ENCODE results near the gene CTNNB1.

CTNNB1 gene

DNA sequence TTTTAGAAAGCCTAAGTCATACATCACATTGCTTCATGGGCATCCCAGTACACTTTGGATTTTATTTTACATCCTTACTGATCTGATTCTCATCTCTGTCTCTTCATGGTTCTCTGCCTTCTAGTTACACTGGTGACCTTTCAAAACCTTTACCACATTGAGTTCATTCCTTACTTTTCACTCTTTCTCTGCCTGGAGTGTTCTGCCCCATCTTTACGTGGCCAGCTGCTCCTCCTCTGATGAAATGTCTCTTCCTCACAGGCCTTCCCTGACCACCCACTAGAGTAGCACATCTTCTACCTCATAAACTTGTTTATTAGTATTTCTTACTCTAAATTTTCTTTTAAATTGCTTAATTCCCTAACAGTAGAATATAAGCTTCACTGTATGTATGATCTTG is 17.7 kb downstream of the CTNNB1 start:
- no peak for DNase-seq

DNA sequence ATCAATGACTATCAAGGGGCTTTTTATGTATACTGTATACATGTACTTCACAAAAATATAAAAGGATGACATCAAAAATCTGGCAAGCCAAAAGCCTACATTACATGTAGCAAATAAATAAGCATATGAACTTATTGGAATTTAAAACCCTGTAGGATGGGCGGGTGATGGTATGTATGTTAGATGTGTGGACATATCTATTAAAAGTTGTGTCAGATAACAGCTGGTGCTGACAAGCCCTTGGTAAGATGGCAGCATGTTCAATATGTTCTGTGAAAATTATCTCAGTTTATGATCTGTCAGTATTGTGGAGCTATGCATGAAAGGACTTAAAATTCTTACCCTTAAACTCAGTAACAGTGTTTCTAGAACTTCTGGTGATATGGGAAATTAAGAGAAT is 20.1 kb downstream of the CTNNB1 start:
- DNase-seq, result no peak

DNA sequence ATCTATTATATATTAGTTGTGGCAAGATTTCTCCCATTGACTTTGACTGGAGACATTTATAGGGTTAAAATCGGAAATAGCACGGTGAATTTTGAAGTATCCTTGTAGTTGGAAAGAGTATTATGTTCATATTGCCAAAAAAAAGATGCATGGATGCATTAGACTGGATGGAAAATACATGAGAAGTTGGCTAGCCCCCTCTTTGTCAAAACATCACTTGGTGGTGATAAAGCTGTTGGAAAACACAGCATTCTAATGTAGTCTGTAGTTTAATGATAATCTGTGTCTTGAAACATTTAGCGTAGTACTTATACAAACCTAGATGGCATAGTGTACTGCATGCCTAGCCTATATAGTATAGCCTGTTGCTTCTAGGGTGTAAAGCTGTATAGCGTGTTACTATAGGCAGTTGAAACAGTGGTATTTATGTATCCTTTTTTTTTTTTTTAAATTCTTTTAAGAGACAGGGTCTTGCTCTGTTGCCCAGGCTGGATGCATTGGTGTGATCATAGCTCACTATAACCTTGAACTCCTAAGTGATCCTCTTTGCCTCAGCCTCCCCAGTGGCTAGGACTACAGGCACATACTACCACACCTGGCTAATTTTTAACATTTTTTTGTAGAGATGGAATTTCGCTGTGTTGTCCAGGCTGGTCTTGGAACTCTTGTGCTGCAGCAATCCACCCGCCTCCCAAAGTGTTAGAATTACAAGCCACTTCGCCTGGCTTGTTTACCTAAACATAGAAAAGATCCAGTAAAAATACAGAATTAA is 21.8 kb downstream of the CTNNB1 start:
- no peak for DNase-seq

DNA sequence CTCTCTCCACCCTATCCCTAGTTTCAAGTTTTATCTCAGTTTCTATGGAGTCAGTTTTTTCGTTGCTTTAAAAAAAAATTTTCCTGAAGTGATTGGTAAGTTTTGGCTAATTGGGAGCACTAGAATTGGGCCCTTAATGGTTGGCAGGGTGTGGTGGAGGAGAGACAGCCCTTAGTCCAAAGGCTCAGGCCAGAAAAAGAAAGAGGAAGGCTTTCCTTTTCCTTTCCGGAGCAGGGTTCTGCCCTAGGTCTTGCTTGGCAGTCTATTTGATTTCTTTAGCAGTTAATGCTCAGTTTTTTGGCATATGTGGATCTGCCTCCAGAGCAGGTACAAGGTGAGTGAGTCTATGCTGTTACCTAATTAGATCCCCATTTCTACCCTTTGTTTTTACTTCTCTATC is 22.7 kb downstream of the CTNNB1 start:
- no peak for DNase-seq

DNA sequence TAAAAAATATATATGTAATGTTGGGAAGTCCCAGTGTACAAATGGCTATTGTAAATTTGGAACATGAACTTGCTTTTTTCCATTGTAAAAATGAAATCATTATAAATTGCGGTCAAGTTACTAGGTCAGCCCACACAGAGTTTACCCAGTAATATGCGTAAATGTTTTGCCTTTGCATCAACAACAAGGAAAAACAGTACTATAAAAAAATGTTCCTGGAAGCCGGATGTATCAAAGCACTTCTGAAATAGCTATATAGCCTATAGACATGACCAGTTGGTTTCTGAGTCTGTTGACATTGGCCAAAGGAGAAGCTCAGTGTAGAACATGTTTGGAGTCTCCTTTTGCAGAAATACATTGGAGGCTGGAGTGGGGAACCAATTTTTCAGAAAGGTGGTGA is 23.2 kb downstream of the CTNNB1 start:
- DNase-seq, result no peak

DNA sequence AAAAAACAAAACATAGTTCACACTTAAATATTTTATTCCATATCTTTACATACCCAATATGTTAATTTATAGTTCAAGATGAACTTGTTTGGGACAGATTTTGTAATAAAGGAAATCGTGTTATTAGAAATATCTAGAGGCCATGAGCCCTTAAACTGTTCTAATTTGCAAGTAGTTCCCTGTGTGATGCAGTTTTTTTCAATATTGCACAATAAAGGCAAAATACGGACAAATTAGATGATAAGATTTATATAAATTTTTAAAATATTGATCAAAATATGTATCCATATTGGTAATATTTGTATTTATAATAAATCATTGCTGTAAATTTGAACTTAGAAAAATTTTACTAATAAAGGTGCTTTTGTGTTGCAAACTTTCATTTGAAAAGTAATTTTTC is 23.8 kb downstream of the CTNNB1 start:
- no peak for DNase-seq

DNA sequence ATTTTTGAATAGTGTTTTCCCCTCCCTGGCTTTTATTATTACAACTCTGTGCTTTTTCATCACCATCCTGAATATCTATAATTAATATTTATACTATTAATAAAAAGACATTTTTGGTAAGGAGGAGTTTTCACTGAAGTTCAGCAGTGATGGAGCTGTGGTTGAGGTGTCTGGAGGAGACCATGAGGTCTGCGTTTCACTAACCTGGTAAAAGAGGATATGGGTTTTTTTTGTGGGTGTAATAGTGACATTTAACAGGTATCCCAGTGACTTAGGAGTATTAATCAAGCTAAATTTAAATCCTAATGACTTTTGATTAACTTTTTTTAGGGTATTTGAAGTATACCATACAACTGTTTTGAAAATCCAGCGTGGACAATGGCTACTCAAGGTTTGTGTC is 24.4 kb downstream of the CTNNB1 start:
- no peak for DNase-seq

DNA sequence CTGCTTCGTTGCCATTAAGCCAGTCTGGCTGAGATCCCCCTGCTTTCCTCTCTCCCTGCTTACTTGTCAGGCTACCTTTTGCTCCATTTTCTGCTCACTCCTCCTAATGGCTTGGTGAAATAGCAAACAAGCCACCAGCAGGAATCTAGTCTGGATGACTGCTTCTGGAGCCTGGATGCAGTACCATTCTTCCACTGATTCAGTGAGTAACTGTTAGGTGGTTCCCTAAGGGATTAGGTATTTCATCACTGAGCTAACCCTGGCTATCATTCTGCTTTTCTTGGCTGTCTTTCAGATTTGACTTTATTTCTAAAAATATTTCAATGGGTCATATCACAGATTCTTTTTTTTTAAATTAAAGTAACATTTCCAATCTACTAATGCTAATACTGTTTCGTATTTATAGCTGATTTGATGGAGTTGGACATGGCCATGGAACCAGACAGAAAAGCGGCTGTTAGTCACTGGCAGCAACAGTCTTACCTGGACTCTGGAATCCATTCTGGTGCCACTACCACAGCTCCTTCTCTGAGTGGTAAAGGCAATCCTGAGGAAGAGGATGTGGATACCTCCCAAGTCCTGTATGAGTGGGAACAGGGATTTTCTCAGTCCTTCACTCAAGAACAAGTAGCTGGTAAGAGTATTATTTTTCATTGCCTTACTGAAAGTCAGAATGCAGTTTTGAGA is 25.0 kb downstream of the CTNNB1 start:
- no peak for DNase-seq

DNA sequence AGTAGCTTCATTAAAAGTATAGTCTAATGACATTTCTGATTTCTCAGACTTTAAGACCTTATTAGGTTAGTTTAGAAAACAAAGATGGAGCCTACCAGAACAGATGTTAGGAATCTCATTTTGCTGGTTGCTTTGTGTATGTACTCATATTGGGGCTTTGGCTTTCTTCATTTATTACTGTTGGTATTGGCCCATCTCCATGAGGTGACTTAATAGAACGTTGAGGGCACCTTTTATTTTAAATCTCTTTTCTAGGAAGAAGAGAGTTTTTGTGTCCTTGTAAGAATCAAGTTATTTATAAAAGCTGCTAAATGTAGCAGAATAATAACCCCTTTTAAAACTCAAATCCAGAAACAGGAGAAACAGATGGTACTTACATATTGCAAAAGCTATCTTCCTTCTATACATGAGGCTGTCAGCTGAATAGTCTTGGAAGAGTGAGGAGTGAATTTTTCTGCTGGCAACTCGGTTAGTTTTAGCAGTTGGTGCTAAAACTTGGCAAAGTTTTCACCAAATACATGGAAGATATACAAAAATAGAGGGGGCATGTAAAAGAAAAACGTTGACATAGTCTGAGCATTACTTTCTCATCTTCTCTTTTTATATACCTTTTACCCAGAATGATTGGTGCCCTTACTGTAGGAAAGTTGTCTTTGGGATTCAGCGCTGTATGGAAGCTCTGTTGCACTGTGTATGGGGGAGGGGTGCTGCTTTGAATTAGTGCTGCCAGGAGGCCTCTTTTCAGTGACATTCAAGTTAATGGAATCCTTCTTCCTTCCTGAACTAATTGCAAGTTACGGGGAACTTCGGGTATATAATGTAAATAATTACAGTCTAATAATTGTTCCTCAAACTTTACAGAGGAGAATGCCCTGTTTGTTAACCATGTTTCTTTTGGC is 35.8 kb downstream of the CTNNB1 start:
- no peak for DNase-seq

DNA sequence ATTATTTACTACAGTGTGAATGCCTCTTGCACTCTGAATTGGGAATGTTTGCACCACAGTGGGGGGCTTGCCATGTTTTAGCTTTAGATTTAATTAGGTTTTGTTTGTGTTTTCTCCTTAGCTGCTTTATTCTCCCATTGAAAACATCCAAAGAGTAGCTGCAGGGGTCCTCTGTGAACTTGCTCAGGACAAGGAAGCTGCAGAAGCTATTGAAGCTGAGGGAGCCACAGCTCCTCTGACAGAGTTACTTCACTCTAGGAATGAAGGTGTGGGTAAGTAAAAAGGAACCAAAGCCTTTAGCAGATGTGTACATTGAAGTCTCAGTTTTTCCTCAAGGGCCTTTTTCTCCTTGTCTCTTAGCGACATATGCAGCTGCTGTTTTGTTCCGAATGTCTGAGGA is 36.9 kb downstream of the CTNNB1 start:
- no peak for DNase-seq

DNA sequence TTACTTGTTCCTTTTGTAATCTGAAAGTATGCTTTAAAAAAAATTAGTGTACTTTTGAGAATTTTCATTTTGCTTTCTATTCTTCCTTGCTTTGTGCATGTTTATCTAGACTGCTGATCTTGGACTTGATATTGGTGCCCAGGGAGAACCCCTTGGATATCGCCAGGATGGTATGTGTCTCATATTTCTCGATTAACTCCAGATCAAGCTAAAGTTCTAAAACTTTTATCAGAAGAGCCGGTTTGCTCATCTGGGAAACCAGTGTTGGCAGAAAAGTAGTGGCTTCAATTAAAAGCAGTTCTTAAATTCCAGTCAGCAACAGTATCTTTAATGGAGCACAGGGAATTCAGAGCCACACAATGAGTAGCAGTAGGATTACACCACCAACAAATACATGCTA is 38.6 kb downstream of the CTNNB1 start:
- no peak for DNase-seq

DNA sequence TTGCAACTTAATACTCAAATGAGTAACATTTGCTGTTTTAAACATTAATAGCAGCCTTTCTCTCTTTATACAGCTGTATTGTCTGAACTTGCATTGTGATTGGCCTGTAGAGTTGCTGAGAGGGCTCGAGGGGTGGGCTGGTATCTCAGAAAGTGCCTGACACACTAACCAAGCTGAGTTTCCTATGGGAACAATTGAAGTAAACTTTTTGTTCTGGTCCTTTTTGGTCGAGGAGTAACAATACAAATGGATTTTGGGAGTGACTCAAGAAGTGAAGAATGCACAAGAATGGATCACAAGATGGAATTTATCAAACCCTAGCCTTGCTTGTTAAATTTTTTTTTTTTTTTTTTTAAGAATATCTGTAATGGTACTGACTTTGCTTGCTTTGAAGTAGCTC is 40.3 kb downstream of the CTNNB1 start:
- DNase-seq, result no peak

DNA sequence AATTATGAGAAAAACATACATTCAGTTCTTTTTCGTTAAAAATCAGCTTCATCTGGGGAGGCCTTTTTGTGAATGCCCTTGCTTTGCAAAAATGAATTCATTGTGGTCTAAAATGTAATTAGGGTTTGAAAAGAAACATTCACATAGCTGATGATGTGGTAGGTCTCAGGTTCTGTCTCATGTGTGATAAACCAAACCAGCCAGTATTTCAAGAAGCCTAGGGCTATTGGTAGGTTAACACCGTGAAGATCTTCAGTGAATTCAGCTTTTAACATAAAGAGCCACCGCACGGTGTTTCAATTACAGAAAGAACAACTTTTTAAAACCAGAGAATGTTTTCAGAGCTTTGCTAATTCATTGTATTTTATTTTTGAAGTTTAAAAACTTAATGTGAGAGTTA is 41.9 kb downstream of the CTNNB1 start:
- no peak for DNase-seq

DNA sequence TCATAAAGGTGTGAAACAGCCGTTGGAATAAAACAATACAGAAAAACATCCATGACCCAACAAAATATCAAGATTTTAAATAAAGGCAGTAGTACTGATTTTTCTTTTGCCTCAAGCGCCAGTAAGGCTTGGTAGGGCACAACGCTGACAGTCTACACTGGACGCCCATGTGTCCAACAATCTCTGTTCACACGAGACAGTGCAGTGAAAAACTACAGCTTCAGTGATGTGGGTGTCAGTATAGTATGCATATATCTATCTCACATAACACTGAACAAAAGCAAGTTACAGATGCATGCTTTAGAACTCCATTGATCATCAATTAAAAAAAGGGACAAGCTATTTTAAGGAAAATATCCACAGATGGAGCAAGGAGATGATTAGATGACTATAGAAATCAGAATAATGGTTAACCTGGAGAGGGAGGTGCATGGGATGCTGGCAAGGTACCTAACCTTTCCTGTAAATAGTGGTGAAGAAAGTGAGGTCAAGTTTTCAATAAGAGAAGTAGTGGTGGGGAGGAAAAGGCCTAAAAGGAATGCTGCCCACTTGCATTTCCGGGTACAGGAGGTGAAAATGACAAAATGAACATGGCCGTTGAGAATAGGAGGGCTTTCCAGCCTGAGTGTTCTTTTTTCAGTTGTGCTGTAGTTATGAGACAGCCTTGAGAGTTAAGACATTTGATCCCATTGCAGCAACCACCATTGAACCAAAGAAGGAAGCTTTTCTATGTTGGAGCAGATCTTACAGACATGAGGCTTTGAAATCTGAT is 42.7 kb downstream of the CTNNB1 start:
- DNase-seq, result no peak

DNA sequence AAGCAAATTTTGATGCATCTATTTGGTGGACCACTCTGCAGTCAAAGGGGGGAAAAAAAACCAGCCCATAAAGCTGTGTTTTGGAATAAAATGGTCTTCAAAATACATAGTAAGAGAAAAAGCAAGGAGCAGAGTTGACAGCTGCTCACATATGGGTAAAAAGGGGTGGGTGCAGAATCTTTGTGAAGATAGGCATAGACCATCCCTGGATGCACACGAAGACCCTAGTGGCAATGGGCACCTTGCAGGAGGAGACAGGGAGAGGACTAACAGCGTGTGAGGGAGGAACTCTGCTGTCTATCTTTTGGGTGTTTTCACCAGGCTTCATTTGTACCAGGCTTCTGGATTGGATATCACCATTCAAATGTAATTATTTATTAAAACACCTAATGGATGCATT is 43.9 kb downstream of the CTNNB1 start:
- DNase-seq, result no peak

DNA sequence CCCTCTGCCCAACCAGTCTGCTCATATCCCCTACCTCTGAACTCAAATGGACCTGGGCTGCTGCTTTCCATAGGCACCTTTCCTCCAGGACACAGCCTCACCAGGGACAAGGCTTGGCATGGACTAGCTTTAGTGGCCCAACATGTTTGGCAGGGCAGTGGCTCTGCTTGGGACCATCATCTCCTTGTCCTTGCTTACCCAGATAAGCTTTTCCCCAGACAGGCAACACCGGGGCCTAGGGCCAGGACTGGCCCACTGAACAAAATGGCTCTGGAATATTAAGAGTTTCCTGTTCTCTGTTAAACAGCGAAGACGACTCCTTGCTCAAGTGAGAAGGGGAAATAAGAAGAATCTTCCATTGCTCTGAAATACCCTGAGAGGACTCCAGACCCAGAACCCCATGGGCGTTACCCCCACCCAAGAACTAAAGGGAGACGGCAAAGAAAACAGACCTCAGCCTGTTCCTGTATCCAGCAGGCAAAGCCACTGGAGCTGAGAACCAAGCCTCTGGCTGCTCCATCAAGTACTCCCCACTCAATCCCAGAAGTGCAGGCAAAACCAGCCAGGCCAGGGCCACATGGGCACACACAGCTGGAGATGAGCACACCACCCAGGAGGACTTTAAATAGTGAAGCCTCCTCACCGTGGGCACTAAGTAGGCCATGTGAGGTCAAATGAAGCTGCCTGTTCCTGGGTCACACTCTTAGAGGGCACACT is 45.5 kb downstream of the CTNNB1 start:
- DNase-seq, result no peak

DNA sequence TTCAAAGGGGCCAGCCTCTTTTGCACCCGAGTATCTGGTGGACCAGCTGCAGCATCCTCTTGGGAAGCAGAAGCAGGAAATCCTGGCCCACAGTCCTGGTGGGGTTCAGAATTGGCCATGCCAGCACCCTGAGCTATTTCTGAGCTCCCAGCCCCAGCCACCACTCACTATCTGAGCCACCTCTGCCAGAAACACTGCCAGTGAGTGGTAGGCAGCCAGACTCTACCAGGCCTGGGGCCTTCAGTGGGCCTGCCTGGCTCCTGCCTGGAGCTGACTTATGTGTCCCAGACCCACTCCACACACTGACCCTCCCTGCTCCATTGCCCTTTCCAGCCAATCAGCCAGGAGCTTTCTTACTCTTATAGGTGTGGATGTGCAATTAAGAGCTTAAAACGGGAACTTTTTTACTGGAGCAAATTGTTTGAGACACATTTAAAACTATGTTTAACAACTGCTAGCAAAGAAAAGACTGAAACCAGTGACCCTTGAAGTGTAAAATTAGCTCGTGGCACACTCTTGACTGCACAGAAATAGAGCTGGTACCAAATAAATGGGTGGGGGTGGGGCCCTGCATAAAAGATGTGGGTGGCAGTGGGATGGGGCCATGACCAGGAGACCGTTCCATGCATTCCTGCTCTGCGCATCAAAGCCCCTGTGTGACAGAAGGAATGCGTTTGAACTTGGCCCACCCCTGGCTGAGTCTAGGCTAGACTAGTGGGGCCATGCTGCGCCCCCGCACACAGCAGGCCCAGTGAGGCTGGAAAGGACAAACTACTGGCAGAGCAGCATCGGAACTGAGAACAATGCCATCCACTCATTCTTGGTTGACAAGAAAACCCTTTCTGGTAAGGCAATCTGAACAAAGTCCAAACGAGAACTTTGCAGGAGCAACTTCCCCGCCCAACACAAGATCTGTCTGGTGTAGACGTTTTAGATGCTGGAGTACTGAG is 48.0 kb downstream of the CTNNB1 start:
- DNase-seq, result peak in 10 of 56 donors; percentile 3 to 24 (median 14)

DNA sequence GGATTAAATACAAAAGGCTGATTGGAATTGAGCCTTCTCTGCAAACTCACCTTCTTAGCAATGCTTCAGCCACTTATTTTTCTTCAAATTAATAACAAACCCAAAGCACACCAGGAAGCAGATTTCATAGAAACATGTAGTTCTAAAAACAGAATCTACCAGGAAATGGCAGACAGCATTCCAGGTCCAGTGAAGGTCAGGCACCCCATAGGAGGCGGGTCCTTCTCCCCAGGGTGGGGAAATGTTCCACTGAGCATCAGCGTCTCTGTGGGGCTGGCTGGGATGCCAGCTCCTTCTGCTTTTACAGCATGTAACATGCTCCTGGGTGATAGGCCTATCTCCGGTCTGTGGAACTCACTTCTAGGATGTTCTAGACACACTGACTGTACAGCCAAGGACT is 49.2 kb downstream of the CTNNB1 start:
- no peak for DNase-seq

DNA sequence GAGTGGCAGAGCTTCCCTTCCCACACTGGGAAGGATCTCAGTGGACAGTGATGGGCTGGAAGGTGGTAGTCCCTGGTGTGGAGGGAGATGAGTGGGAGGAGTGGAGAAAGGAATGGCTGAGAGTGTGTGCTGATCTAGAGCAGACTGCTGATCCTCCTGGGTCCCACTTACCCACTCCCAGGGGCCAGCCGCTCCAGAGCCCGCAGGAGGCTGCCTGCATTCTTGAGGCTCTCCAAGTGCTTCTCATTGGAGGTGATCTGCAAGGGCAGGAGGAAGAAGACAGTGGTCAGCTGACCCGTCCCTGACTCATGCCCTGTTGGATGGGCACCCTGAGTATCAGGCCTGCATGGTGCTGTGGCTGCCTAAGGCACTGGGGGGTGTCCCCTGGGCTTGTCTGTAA is 50.0 kb downstream of the CTNNB1 start:
- DNase-seq, result no peak

DNA sequence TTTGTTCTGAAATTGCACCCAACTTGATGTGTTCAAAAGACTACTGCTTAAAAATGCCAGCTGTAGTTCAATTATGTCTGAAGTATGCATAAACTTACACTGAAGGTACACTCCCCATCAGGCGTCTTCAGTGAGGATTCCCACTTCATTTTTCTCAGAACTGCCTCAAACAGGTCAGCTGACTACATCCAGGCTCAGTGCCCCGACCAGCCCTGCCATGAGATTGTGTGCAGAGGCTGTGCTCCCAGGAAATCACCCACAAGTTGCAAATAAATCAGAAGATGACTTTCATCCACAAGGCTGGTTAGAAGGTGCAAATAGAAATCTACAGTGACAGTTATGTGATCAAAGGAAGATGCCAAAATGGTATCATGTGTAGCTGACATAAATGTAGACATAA is 51.5 kb downstream of the CTNNB1 start:
- DNase-seq, result no peak

Measured in amygdala (tissue), 56 donors.